GM19025 (cell line): ENCODE measurements around the gene LNPEP.
"Not testable (repeated sequence)": the region's sequence is repeated elsewhere in the genome, so short reads cannot be mapped to it uniquely, and the experiment has no call there.

Experiments
- ATAC-seq: cut with Tn5 transposase; IDR thresholded peaks from one replicate; pipeline ENCODE4 v1.9.1; 2021; ENCODE audit warnings: mild to moderate bottlenecking, low read depth, moderate library complexity; ENCODE audit not compliant: unreplicated experiment

The LNPEP gene

DNA sequence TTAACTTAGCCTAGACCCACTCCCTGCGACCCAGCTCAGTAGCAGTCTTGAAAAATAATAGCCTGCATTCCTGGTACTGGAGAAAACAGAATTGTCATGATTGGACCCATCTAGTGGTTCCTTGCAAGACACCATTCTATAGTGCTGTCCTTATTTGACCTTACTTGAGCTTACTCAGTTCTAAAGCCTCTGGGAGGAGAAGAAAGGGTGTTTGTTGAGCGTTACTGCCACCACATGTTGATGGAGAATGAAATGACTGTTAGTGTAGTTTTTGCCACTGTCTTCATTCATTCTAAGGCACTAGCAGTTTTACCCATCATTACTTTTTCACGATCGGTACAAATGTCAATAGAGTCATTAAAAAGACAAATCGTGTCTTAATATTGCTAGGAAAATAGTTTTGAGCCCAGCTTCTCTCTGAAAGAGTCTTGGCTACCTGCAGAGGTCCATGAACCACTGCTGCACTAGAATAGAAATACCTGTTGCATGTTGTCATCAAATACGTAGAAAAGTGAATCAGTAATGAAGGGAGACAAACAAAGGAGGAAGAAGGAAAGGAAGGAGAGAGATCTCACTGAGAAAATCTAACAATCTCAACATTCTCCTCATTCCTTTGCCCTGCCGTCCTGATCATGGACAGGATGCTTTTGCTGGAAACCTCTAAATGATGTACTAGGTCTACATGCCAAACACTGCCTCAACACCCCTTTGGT is 110.5 kb downstream of the LNPEP start:
- ATAC-seq, result no peak

GRCh38 chr5:97047076-97047475 is 111.2 kb downstream of the LNPEP start:
- ATAC-seq, result no peak

- ATAC-seq, result no peak
Observed at GRCh38 chr5:97049175-97049574, 113.3 kb downstream of the LNPEP start.

DNA sequence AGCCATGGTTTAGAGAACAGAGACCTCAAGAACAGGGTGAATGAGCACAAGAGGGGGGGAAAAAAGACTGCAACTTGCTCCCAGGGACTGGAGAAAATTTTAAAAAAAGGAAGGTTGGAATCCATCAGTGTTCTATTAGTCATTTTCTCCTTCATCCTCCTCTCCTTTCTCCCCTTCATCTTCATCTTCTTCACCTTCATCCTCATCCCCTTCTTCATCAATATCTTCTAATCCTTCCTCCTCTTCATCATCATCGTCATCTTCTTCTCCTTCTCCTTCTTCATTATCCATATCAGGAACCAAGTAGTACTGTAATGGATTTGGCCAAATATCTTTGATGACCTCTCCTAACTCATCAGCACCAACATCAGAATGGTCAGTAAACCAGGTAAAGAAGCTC is 120.4 kb downstream of the LNPEP start:
- no peak for ATAC-seq

GRCh38 chr5:97062046-97062445 is 126.2 kb downstream of the LNPEP start:
- no peak for ATAC-seq

DNA sequence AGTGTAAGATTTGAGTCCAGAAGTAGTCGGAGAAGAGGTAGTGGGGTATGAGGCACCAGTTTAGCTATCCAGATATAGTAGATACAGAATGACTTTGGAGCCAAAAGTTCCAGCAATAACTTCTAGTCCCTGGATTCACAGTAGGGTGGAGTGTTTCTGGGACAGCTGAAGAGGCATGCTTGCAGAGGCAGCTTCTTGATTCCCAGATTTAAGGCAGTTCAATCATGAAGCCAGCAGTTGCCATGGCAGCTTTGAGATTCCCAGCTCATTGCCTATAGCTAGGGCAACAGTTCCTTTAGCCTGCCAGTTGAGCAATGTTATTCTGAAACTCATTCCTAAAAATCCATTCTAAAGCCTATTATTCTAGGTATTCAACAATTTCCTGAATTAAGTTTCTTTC is 127.4 kb downstream of the LNPEP start:
- no peak for ATAC-seq

- ATAC-seq, result no peak
Observed at GRCh38 chr5:97065475-97065874, 129.6 kb downstream of the LNPEP start.

DNA sequence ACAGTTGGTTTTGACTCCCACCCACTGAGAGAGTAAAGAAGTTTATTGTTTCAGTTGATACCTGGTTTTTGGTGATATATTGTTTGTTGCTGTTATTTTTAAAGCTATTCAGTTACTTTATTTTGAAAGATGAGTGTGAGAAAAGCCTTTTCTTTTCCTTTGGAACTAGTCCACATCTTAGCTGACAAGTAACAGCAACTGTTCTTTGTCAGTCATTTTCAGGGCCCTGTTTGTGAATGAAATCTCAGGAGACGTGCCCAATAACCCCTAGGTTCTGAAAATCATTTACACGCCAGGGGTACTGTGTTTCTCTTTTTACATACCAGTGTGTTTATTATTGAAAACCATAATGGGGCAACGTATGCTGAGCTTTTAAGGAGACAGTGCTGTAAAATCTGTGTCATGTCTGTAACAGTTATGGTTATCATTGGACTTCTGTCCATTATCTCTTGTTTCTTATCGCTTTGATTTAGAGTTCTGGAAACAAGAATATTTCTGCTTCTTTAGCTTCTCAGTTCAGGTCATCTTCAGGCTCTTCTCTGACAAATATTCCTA is 131.5 kb downstream of the LNPEP start:
- no peak for ATAC-seq

- no peak for ATAC-seq
Observed at GRCh38 chr5:97070234-97070633, 134.4 kb downstream of the LNPEP start.

- no peak for ATAC-seq
Observed at GRCh38 chr5:97071101-97071500, 135.2 kb downstream of the LNPEP start.

DNA sequence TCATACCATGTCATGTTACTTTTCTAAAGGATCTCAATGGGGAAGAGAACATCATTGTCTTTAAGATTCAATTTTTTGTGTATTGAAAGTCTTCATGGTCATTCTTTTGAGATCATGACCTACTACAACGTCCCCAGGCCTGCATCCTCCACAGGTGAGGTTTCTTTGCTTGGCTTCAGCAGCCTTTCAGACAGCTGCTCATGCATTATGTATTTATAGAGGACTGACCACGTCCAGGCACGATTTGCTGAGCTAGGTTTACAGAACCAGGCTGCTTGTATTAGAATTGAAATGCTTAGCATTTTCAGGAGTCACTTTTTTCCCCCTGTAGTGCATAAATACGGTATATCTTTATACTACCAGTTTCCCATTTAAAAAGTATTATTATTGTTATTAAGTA is 136.1 kb downstream of the LNPEP start:
- no peak for ATAC-seq

DNA sequence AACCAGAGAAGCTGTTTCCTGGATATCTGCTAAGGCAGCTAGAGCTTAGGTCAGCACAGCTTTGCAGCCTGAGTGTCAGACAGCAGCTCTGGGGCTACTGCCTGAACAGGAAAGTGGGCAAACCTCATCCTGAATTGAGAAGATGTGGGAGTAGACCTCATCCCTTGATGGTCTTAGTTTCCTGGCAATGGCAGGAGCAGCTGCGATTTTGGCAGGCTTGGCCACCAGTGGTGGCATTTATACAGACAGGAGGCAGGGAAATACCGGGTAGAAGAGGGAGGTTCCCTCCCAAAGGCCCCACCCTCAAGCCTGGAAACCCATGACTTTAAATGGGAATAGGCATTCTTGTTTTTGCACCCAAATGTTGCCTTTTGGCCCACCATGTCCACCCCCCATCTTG is 136.8 kb downstream of the LNPEP start:
- no peak for ATAC-seq

GRCh38 chr5:97073420-97073819 is 137.5 kb downstream of the LNPEP start:
- ATAC-seq, result no peak

DNA sequence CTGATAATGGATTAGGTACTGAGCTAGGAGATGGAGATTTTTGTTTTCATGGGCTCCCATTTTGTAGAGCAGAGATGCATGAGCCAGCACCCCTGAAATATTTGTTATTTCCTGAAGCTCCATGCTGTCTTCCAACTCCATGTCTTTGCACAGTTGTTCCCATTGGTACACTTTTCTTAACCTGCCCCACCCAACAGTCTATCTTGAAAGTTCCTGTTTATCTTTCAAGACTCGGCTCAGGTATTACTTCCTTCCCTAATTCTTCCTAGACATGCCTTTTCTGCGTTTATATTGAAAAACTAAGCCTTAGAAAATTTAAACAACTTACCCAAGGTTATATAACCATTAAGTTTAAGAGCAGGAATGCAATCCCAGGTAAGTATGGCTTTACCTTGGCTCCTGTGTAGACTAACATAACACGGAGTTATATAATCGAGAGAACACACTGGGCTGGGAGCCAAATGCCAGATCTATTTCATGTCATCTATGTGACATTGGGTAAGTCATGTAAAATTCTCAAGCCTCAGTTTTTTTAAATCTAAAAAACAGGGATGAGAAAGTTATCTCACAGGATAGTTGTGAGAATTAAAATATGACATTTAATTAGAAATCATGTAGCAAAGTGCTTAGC is 139.1 kb downstream of the LNPEP start:
- ATAC-seq, result no peak

DNA sequence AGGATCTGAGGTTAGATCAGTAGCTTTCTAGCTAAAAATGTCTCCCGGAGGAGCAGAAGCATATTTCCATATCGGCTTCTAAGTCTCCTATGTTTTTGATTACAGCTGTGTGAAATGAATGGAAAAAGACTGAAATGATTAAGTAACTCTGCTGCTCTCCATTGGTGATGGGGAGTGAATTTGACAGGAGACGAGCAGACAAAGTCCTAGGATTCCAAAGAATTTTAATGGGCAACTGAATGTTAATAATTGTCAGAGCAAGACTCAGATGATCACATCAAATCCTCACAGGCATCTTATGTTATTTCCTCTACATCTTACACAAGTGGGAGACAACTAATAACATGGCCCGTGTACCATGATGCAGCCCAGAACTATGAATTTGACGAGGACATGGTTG is 139.8 kb downstream of the LNPEP start:
- no peak for ATAC-seq

DNA sequence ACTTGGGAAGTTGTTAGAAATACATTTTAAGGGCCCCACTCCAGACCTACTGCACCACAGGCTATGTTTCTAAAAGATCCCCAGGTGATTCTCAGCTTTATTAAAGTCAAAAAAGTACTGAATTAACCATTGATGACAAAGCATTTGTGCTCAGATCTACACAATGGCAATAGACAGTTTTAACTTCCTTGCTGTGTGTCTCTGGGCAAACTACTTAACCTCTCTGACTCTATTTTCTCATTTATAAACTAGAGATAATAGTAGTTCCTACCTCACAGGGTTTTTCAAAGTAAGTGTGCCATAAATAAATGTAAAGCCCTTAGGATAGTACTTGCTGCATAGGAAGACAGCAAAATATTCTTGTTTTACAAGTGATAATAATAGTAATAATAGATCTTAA is 140.2 kb downstream of the LNPEP start:
- no peak for ATAC-seq

DNA sequence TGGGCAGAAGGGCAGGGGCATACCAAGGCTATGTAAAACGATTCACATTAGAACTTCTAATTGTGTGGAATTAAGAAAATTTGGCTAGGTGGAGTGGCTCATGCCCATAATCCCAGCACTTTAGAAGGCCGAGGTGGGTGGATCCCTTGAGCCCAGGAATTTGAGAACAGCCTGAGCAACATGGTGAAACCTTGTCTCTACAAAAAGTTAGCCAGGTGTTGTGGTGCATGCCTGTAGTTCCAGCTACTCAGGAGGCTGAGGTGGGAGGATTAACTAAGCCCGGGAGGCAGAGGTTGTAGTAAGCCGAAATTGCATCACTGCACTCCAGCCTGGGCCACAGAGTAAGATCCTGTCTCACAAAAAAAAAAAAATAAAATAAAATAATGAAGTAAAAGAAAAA is 141.4 kb downstream of the LNPEP start:
- ATAC-seq, result no peak

GRCh38 chr5:97078958-97079743 is 143.3 kb downstream of the LNPEP start:
- no peak for ATAC-seq

- ATAC-seq, result not testable (repeated sequence)
Observed at GRCh38 chr5:97084782-97085458, 149.0 kb downstream of the LNPEP start.

- no peak for ATAC-seq
Observed at GRCh38 chr5:97085459-97086181, 149.7 kb downstream of the LNPEP start.
